Testis (tissue), 3 donors: Measurements from ENCODE around the gene TM6SF1. TPM values are rescaled to one million over a fixed set of nuclear protein-coding genes. Genes with fewer than 3 reads are reported as not detected.

ENCODE experiments used
- DNase-seq: peaks from one replicate; pipeline ENCODE4 v3.0.0-alpha.2; 2019
- H3K27ac ChIP-seq, 2 donors: fragments of 200-600 bp; sonication (generic); one replicate each; pipeline ENCODE4 v1.5.1; 2019
- H3K27me3 ChIP-seq: fragments of 200-600 bp; sonication (generic); one replicate; pipeline ENCODE4 v1.5.1; 2019
- H3K36me3 ChIP-seq: fragments of 200-600 bp; sonication (generic); one replicate; pipeline ENCODE4 v1.5.1; 2017; ENCODE audit warnings: low read depth; ENCODE audit errors: missing control alignments
- H3K4me1 ChIP-seq: fragments of 200-600 bp; sonication (generic); one replicate; pipeline ENCODE4 v1.5.1; 2019
- H3K4me3 ChIP-seq, 2 donors: fragments of 200-600 bp; sonication (generic); one replicate each; pipeline ENCODE4 v1.5.1; 2017 to 2019
- H3K9me3 ChIP-seq: fragments of 200-600 bp; sonication (generic); one replicate; pipeline ENCODE4 v1.5.1; 2017
- CTCF ChIP-seq, 3 experiments: fragments of 450-650 bp in 2 of 3; fragments of 200-600 bp in 1 of 3; sonication (generic) in 1 of 3; IDR thresholded peaks; one replicate each; pipeline ENCODE4 v1.5.1; 2016 to 2019; ENCODE audit warnings: antibody characterized with exemption in 3 of 3, mild to moderate bottlenecking in 2 of 3, moderate library complexity in 1 of 3
- POLR2A ChIP-seq: fragments of 450-650 bp; IDR thresholded peaks from one replicate; pipeline ENCODE4 v1.6.1; 2017; ENCODE audit warnings: antibody characterized with exemption, mild to moderate bottlenecking, moderate library complexity
- WGBS, 2 donors: methylation state at CpG; one replicate each; pipeline ENCODE4 v1.1.5; 2018; 5-methylcytosine and 5-hydroxymethylcytosine counted together
- intact Hi-C: fragments of 100-400 bp; cut with DNase I; formaldehyde crosslinking; loops from one replicate; pipeline ENCODE4 v1.15.1; 2023; ENCODE audit warnings: low total_unique reads
- polyA plus RNA-seq: library from polyadenylated mRNA; stranded (reverse); fragments of 350-450 nt; fragmentation: Illumina TruSeq; extraction: RNeasy Lipid Tissue Mini Kit (QIAGEN cat#74804); gene quantifications from one replicate; pipeline ENCODE4 v1.2.3, GENCODE V29; 2014; ENCODE audit warnings: low read depth, low replicate concordance; ENCODE audit not compliant: insufficient read depth
- total RNA-seq, 2 donors: library from RNA; depleted of rRNA; stranded (reverse); fragments of >200 nt; gene quantifications; one replicate each; pipeline ENCODE4 v1.2.3, GENCODE V29; 2016

Gene TM6SF1
- total and polyA plus RNA-seq, 3 donors from 2014 or later: 3.0 to 9.7 (median 5.0) TPM

- H3K27ac ChIP-seq: no peak overlapping the region
- intact Hi-C loops: no loop called here
- TF ChIP-seq POLR2A (no peak), CTCF (IDR thresholded peaks at IDR 0.05) (no peak)
- H3K4me3 ChIP-seq: no peak overlapping the region
- no peaks in the 10 kb centered on the region for H3K9me3 ChIP-seq
- H3K27me3 ChIP-seq: no peaks in the 10 kb centered on the region
- 73 to 89% methylated on average over 6 of the region's 6 CpGs for WGBS, 2 donors
- H3K36me3 ChIP-seq: no peaks in the 10 kb centered on the region
- DNase-seq: no peak
- H3K4me1 ChIP-seq: no peaks in the 10 kb centered on the region
Measured at GRCh38 chr15:83118291-83118827, 10.9 kb downstream of the TM6SF1 start.

GRCh38 chr15:83118968-83119367 lies 11.5 kb downstream of the TM6SF1 start:
- Histone ChIP-seq H3K27me3 (no peaks in the 10 kb centered on the region), H3K4me1 (no peaks in the 10 kb centered on the region), H3K27ac (no peak overlapping the region), H3K4me3 (no peak overlapping the region), H3K9me3 (no peaks in the 10 kb centered on the region), H3K36me3 (no peaks in the 10 kb centered on the region)
- no peak for DNase-seq
- no peak for TF ChIP-seq CTCF (IDR thresholded peaks at IDR 0.05)
- intact Hi-C loops: no loop called here
- WGBS, 2 donors: 86 to 94% methylated on average over 4 of the region's 4 CpGs

GRCh38 chr15:83119968-83120581 lies 12.6 kb downstream of the TM6SF1 start:
- WGBS, 2 donors: 80 to 81% methylated on average over 9 of the region's 9 CpGs
- no peak for DNase-seq
- TF ChIP-seq POLR2A (no peak), CTCF (IDR thresholded peaks at IDR 0.05) (no peak)

GRCh38 chr15:83123529-83123928 lies 16.1 kb downstream of the TM6SF1 start:
- TF ChIP-seq CTCF (IDR thresholded peaks at IDR 0.05): no peak
- Histone ChIP-seq H3K27ac (no peak overlapping the region), H3K4me1 (no peaks in the 10 kb centered on the region), H3K36me3 (no peaks in the 10 kb centered on the region), H3K27me3 (no peaks in the 10 kb centered on the region), H3K4me3 (no peak overlapping the region), H3K9me3 (no peaks in the 10 kb centered on the region)
- no peak for DNase-seq
- 92 to 96% methylated on average over 1 of the region's 1 CpG for WGBS, 2 donors
- intact Hi-C loops: no loop called here

More at GRCh38 chr15:83119968-83120581, 12.6 kb downstream of the TM6SF1 start:
- Histone ChIP-seq H3K27me3 (no peaks in the 10 kb centered on the region), H3K9me3 (no peaks in the 10 kb centered on the region), H3K36me3 (no peaks in the 10 kb centered on the region), H3K4me3 (no peak overlapping the region), H3K4me1 (no peaks in the 10 kb centered on the region), H3K27ac (no peak overlapping the region)
- intact Hi-C loops: no loop called here

- Histone ChIP-seq H3K27ac (no peak overlapping the region), H3K4me3 (no peak overlapping the region), H3K9me3 (no peaks in the 10 kb centered on the region), H3K27me3 (no peaks in the 10 kb centered on the region), H3K36me3 (no peaks in the 10 kb centered on the region), H3K4me1 (no peaks in the 10 kb centered on the region)
- intact Hi-C loops: no loop called here
- WGBS, 2 donors: 70 to 83% methylated on average over 3 of the region's 3 CpGs
- DNase-seq: no peak
- TF ChIP-seq CTCF (IDR thresholded peaks at IDR 0.05) (no peak), POLR2A (no peak)
Measured at GRCh38 chr15:83127547-83128150, 20.2 kb downstream of the TM6SF1 start.
